ENCODE results near the gene GIPC1. TPM values are rescaled to one million over a fixed set of nuclear protein-coding genes. Genes with fewer than 3 reads are reported as not detected.

Gene GIPC1
- 181 and 189 TPM in 2 replicates for total RNA-seq

DNA sequence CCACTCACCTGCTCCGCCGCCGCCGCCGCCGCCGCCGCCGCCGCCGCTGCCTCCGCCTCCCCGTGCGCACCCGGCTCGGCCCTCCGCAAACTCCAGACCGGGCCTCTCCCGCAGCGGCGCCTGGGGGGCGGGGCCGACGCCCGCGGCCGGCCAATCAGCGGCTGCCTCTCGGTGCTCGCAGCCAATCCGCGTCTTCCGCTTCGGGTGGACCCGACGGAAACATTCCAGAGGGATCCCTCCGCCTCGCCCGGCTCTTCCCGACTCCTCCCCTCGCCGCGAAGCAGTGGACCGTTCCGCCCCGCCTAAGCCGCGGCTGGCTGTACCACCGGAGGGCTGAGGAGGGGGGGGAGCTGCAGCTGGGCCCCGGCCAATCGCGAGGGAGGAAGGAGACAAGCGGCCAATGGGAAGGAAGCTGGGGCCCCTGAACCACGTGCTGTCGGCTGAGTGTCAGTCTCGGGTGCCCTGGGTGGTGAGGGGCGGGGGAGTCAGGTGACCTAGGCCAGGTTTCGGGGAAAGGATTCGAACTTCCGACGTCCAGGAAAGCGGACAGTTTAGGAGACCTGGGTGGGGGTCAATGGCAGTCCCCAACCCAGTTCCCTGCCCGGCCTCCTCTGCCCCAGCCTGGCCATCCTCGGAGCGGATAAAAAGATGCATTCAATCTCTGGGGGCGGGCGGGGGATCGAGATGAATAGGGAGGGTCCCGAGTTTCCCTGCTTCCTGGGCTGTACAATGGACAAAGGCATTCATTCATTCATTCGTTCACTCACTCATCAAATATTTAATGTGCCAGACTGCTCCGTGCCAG is at the start of gene GIPC1:
Gene GIPC1, minus strand, starts transcription at position 99 of the 805 bp plus-strand sequence. CDS start 13,151 bp downstream, outside the sequence.

GRCh38 chr19:14529254-14530004 is 33.5 kb upstream of the GIPC1 start, which contains the start of gene TECR:
Gene TECR, plus strand, starts transcription at chr19:14529594. Its CDS starts 103 bp downstream, at chr19:14529697.

GRCh38 chr19:14517840-14518505 is 22.0 kb upstream of the GIPC1 start, which contains the start of gene DNAJB1:
Gene DNAJB1, minus strand, starts transcription at chr19:14518397. Its CDS starts 48 bp downstream, at chr19:14518349.

DNA sequence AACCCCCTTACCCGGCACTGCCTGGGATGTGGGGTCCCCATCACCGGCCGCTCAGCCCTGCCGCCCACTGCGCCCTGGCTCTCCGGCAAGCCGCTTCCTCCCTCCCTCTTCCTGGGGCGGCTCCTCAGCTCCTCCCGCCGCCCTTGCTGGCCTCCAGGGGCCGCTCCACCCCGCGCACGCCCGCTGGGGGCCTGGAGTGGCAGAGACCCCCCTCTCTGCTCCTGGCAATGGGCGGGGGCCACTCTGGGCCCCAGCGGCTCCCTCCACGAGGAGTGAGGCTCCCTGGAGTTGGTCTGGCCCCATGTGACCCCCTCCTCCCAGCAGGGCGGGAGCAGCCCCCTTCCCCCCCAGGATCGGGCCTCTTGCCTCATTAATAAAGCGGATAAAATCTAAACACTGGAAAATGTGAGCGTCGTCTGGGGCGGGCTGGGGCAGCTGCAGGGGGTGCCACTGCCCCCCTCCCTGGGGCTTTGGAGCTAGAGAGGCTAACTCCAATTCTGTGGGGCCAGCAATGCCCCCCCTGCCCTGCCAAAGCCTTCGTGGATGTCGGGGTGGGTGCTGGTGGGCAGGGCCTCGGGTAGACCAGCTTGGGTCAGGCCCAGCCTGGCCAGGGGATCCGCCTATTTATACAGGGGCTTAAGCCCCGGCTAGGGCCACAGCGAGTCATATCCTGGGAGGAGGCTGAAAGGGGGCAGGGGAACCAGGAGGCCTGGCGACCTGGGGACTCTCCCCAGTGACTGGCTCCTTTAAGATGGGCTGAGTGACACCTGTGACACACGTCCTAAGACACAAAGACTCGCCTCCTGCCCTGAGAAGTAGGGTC is 20.5 kb downstream of the GIPC1 start, which contains the start of gene PTGER1:
Gene PTGER1, minus strand, starts transcription at position 104 of the 823 bp plus-strand sequence. CDS start 1,034 bp downstream, outside the sequence.

DNA sequence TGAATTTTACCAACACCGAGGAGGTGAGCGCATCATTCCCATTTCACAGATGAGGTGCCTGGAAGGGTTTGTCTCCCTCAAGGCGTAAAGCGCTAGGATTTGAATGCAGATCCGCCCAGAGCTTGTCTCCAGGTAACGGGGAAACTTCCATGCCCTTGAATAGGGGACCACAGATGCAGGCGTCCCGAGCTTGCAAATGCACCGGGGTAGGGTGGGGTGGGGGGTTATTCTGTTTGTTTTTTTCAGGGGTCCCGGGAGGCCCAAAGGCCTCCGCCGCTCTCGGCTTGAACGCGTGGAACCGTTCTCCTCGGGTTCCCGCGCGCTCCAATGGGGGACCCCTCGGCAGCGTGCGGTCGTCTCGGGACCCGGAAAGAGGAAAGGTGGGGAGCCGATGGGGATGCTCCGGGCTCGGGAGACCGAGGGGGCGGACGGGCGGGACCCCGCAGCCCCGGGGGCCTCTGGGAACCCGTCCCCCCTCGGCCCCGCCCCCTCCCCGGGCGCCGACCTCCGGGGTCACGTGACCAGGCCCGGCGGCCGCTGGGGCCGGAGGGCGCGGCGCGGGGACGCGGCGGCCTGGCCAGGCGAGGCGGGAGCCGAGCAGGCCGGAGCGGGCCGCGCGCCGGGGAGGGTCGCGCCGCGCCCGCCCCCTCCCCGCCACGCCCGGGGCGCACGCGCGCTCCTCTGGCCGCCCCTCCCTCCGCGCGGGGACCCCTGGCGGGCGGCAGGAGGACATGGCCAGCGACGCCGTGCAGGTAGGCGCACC is 63.0 kb downstream of the GIPC1 start, which contains the start of gene PKN1:
Gene PKN1, plus strand, starts transcription at position 516 of the 763 bp plus-strand sequence. Its CDS starts 216 bp downstream, at position 732.

Other genes starting within 250 kb of the GIPC1 start
- 42.4 and 42.9 TPM in 2 replicates for gene ADGRE5, start 114.7 kb downstream of the GIPC1 start, total RNA-seq
- 75.6 and 159 TPM in 2 replicates for gene DDX39A, start 76.8 kb downstream of the GIPC1 start, total RNA-seq
- gene PKN1, start 62.8 kb downstream of the GIPC1 start, total RNA-seq, result 173 and 203 TPM in 2 replicates
- 5.2 and 6.1 TPM in 2 replicates for gene PTGER1, start 20.8 kb downstream of the GIPC1 start, total RNA-seq
- gene DNAJB1, start 22.3 kb upstream of the GIPC1 start, total RNA-seq, result 64.2 and 68.7 TPM in 2 replicates
- gene TECR, start 33.5 kb upstream of the GIPC1 start, total RNA-seq, result 22.7 and 25.2 TPM in 2 replicates
- gene NDUFB7, start 75.9 kb upstream of the GIPC1 start, total RNA-seq, result 243 and 282 TPM in 2 replicates
- 0.12 TPM in 1 of 2 replicates, not detected in the other for gene CLEC17A, start 87.0 kb upstream of the GIPC1 start, total RNA-seq
- gene ADGRE3, start 178.7 kb upstream of the GIPC1 start, total RNA-seq, result under 0.01 TPM in 1 of 2 replicates, not detected in the other
- gene ZNF333, start 193.9 kb upstream of the GIPC1 start, total RNA-seq, result 28.2 and 29.8 TPM in 2 replicates

Data from uterine smooth muscle cell (primary cell).